Measurements from ENCODE around the gene XKR8.

Gene XKR8

DNA sequence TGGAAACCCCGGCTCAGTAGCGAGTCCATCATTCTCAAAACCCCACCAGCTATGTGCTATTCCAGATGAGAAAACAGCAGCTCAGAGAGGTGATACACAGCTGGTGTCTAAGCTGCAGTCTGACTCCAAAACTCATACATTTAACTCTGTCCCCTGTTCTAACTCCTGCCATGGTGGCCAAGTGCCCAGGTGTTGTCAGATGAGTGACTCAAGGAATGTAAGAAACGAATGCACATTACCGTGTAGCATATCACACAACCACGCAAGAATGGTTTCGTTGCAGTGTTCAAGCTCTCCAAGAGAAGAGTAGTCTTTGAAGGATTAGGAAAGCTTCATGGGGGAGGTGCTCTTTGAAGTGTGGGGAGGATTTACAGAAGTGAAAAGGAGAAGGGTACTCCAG, 4.7 kb upstream of the XKR8 start:
- no peak for DNase-seq (ENCODE audit: low read depth)

DNA sequence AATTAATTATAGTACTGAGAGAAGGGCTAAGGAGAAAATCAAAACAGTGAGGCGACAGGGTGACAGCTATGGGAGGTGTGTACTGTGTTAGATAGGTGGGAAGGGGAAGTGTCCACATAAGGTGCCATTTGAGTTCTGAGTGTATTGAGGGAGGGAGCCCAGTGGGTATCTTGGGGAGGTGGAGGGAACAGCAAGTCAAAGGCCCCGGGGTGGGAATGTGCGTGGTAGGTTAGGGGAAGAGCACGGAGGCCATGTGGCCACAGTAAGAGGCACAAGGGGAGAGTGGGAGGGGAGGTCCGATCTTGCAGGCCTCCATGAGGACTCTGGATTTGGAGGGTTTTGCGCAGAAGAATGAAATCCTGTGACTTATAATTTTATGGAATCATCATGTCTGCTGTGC, 3.0 kb upstream of the XKR8 start:
- DNase-seq (ENCODE audit: low read depth) = no peak

DNA sequence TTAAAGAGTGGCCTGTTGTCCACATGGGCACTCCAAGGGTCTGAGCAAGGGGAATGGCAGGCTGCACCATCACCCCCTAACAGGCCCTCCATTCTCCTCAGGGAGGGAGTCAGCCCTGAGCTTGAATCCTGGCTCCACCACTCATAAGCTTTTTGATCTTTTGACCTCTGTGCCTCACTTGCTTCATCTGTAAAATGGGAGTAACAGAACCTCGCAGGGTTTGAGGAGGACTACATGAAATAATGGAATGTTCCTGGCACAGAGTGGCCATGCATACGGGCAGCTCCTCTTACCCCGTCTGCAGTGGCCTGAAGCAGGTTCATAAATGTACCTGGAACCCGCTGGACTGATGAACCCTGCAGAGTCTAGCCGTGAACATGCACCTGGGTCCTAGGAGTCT, 2.1 kb upstream of the XKR8 start:
- DNase-seq (ENCODE audit: low read depth) = no peak

DNA sequence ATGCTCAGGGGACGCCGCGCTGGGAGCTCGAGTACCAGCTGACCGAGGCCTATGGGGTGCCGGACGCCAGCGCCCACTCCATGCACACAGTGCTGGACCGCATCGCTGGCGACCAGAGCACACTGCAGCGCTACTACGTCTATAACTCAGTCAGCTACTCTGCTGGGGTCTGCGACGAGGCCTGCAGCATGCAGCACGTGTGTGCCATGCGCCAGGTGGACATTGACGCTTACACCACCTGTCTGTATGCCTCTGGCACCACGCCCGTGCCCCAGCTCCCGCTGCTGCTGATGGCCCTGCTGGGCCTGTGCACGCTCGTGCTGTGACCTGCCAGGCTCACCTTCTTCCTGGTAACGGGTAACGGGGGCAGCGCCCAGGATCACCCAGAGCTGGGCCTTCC, 1.3 kb upstream of the XKR8 start:
- DNase-seq (ENCODE audit: low read depth) = no peak

DNA sequence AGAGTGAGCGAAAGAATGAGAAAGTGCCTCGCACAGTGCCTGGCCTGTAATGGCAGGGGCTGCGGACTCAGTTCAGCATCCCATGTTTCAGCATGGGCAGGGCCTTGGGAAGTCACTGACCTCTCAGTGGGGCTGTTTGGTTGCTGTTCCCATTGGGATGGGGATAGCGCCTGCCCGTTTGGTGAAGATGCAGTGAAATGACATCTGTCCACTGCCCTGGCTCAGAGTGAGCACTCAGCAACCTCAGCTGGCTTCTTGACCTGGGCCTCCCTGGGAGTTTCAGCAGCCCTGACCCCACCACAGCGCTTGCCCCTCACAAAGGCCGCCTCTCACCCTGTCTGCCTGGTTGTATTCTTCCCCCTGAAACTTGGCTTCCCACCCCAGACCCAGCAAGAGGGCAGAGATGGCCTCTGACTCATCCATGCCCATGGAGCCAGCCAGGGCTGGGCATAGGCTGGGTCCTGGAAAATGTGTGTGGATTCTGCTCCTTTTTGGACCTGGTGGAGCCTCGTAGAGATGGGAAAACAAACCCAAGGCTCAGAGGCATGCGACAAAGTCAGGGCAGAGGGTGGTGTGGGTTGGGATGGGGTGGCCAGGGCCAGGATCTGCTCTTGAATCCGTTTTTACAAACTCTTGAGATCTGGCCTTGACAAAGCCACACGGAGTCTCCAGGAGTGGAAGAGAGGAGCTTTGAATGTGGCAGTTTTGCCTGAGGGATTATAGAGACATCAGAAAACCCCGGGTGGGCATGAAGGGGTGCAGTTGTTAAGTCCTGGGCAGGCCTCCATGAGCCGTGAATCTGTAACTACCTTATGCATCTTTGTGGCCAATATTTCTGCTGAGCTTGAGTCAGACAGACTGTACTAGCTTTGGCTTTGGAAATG, 1.2 kb downstream of the XKR8 start:
- DNase-seq (ENCODE audit: low read depth) = no peak

DNA sequence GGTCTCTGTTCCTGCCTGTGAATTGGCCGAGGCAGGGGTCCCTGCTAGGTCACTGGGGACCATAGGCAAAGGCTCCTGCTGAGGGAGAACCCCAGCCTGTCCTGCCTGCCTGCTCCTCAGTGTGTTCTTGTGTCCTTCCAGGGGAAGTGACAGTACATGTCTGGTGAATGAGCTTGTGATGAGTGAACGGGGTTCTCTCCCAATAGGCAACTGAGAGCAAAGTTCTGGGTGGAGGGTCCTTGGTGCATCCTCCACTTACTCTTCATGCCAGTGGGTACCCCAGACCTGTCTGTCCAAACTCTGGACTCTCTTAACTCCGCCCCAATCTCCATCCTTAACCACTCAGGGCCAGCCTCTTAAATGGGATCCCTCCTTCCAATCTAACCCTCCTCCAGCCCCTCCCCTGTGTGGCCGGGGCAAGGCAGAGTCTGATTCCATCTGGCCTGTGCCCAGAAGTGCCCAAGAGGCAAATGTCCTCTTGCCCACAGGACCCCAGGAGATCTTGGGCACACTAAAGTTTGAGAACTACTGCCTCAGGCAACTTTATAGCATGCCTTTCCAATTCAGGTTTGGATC, 2.0 kb downstream of the XKR8 start:
- DNase-seq (ENCODE audit: low read depth) = no peak

DNA sequence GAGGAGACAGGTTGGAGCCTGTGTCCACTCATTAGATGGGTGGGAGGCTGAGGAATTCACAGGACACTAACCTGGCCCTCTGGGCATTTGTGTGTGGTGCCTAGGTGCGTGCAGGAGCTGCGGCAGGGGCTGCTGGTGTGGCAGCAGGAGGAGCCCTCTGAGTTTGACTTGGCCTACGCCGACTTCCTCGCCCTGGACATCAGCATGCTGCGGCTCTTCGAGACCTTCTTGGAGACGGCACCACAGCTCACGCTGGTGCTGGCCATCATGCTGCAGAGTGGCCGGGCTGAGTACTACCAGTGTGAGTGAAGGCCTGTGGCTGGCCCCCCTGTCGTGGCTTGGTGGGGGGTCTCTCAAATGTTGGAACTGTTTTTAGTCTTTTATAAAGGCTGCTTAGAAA, 3.6 kb downstream of the XKR8 start:
- no peak for DNase-seq (ENCODE audit: low read depth)

DNA sequence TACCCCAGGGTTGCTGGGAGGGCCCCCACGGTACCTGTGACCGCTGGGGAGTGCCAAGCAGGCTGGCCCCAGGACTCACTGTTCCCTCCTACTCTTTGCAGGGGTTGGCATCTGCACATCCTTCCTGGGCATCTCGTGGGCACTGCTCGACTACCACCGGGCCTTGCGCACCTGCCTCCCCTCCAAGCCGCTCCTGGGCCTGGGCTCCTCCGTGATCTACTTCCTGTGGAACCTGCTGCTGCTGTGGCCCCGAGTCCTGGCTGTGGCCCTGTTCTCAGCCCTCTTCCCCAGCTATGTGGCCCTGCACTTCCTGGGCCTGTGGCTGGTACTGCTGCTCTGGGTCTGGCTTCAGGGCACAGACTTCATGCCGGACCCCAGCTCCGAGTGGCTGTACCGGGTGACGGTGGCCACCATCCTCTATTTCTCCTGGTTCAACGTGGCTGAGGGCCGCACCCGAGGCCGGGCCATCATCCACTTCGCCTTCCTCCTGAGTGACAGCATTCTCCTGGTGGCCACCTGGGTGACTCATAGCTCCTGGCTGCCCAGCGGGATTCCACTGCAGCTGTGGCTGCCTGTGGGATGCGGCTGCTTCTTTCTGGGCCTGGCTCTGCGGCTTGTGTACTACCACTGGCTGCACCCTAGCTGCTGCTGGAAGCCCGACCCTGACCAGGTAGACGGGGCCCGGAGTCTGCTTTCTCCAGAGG, 6.8 kb downstream of the XKR8 start:
- DNase-seq (ENCODE audit: low read depth) = no peak

DNA sequence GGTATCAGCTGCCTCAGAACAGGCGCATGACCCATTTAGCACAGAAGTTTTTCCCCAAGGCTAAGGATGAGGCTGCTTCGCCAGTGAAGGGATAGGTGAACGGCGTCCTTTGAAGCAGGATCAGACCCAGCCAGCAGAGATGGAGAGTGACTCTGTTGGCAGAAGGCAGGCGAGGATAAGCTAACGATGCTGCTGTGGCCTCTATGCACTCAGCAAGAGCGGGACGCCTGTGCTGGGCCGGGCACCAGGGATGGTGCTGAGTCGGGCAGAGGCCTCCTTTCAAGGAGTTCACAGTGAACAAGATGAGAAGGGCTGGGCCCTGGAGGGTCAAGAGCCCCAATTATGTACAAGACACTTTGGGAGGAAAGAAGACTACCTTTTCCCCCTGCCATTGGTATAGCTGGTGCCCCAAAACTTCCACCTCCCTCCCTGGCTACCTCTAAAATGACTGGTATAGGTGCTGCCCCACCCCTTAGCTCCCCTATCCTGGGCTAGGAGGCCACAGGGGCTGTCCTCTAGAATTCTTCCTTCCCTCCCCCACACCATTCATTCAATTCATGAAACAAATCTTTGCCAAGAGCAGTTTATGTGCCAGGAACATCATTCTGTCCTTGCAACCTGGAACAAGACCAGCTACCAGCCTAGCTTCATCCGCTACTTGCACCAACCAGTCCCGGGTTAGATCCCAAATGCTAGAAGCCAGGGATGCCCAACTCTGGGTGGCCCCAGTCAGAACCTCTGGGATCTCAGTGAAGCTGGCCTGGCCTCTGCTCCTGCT, 7.5 kb downstream of the XKR8 start:
- no peak for DNase-seq (ENCODE audit: low read depth)

DNA sequence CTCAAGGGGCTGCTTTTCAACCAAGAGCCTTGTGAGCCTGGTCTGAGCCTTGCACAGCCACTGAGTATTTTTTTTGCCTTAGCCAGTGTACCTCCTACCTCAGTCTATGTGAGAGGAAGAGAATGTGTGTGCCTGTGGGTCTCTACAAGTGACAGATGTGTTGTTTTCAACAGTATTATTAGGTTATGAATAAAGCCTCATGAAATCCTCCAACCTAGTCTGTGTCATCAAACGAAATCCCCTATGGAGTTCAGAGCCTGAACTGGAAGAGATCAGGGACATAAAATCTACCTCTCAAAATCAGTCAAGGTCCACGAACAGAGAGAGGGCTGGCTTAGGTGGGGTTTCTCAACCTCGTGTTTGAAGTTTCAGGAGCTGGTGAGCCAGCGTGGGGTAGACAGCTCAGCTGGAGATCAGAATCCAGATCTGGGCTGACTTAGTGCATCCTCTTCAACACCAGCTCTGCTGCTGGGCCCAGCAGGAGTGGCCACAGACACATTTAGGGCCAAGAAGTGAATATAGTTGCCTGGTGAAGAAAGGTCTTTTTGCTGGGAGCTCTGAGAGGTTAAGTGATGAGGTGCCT, 8.2 kb downstream of the XKR8 start:
- no peak for DNase-seq (ENCODE audit: low read depth)

DNA sequence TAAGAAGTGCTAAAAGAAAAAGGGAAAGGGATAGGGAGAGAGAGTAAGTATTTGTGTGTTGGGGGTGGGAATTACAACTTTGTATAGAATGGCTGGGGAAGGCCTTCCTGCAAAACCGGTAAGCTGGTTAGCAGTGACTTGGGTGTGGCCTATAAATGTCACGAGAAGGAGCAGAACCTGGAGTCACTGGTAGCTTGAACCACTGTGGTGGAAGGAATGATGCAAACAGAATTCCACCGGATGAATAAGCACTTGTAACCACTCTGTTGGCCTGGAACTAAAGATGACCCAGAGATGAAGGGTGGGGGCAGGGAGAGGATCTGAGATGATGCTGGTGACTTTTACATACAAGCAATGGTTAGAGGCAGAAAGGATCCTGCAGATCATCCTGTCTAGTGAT, 8.9 kb downstream of the XKR8 start:
- DNase-seq (ENCODE audit: low read depth) = no peak

DNA sequence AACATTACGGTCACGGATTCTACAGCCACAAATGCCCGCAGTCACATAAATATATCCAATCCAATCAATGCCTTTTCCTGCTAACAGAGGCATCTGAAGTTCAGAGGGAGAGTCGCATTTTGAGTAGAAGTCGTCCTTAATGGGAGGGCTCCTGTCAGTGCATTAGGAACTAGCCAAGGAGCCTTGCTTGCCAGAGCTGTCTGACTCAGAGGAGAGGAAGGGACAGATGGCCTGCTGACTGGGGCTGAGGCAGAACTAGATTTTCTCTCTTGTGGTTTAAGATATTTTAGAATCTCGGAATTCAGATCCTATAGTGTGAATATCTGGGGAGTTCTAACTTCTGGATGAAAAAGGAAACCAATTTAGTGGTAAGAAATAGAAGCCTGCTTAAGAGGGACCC, 10.6 kb downstream of the XKR8 start:
- DNase-seq (ENCODE audit: low read depth) = no peak

DNA sequence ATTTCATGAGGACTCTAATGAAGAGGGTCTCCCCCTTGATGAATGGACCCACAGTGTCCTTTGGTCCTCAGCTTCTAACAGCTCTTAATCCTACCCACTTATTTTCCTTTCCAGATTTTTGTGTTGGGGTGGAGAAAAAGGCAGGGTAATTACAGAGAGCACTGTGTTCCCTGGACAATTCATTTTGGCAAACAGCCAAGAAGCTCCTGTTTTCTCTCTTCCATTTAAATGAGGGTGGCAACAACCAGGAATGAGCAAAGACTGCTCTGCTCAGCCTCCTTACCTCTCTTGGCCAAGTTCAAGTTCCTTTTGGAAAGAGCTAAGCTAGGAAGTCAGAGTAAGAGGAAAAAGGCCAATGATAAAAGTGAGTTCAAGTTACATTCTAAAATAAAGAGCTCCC, 11.9 kb downstream of the XKR8 start:
- no peak for DNase-seq (ENCODE audit: low read depth)

DNA sequence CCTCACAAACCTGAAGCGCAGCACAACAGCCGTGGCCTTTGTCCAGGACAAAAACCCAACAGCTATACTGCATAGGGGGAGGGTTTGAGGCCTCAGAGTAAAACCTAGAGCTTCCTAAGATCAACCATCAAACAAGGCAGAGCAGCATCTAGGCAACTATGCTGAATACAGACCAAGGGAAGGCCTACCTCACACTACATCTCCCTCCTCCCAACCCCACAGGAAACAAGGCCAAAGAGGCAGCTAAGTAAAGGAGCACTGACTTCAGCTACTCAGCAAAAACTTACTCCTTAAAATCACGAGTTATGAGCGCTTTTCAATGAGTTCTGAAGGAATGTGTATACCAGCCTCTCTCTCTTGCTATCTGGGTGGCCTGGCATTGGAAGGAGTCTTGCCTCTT, 12.4 kb downstream of the XKR8 start:
- DNase-seq (ENCODE audit: low read depth) = no peak

DNA sequence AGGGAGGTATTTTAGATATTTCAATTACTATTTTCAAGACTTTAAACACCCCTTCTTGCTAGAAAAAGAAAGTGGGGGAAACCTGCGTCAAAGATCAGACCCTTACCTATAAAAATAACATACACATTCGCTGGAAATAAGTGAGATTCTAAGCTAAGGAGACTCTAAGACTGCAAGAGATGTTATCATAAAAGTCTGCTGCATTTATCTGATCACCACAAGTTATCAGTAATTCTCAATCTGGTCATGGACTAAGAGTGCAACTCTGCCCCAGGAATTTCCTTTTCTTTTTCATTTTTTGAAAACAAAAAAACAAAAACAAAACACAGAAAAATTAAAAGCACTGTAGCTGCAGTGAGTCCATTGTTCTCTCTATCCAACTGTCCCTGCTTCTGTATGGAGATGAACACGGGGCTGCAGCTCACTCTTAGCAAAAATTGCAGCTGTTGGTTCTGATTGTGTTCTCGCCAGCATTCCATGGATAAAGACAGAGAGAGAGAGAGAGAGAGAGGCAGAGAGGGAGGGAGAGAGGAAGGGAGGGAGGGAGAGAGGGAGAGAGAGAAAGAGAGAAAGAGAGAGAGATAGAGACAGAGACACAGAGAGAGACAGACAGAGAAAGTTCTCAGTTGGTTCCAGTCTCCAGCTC, 14.1 kb downstream of the XKR8 start:
- DNase-seq (ENCODE audit: low read depth) = no peak

DNA sequence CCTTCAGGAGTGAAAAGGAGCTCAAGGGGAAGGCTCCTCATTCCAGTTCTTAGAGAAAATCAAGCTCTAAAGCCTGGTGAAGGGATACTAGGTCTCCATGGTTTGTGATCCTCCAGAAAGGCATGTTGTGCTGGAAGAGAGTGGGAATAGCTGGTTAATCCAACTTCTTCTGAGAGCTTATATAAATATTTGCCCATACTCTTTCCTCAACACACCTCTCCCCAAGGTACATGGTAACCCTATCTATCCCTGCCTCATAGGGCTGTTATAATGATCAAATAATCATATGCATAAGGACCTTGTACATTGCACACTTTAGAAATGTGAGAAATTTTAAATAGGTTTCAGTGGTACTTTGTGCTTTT, 14.6 kb downstream of the XKR8 start:
- no peak for DNase-seq (ENCODE audit: low read depth)

DNA sequence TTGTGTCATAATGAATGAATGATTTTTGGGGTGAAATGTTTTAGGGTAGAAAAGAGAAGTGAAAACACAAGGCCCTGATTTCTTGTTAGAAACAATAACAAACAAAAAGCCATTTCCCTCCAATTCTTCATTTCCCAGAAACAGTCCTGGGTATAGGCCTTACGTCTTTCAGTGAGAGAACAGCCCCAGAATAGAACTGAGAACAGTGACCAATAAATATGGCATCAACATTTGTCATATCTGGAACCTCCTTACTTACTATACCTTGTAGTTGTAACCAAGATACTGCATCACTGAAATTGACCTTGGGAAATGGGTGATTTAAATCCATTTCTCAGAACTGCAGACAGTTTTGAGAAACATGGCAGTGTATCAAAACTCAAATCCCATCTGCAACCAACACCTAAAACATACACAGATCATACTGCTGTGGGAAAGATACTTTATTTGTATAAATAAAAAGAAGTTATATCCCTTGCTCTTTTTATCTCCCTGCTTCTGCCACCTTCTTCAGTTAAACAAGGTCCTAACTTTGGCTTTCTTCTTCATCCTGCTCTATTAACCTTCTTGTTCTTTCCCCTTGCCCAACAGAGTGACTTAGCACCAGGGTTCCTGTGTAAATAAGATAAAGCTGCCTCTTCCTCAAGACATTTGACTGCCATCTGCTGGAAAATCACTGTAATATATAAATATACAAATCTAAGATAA, 19.5 kb downstream of the XKR8 start:
- DNase-seq (ENCODE audit: low read depth) = no peak

DNA sequence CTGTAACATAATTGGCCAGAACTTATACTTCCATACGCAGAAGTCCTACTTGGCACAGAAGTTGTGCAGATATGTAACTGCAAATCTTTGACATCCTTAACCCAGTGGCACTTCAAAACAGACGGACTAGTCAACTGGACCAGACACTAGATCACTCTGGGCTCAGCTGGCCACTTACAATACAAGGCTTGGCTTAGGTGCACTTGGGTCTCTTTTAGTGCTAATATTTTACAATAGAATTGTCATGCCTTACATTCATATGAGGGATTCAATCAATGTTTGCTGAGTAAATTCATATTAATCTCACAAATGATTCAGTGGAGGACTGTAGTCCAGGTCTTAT, 20.1 kb downstream of the XKR8 start:
- no peak for DNase-seq (ENCODE audit: low read depth)

DNA sequence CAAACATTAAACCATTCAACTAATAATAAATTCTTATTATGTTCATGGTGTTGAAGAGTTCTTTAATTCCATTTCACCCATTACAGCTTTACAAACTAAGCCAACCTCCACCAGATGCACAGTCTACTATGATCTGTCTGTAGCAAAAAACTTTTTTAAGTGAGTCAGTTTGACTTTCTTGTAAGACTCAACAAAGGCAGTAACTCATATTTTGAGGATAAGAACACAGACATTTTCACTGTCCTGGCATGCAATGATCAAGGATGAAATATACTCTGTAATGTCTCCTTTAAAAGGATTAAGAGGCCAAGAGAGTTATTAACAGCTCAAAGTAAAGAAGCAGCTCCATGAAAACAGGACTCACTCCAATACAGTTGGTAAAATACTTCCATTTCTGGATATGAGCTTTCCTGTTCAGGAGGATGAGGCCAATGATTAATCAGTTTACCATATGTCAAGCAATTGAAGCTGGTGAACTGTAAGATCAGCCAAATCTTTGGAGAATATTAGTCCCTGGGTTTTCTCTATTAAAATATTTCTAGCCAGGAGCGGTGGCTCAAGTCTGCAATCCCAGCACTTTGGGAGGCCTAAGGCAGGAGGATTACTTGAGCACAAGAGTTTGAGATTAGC, 20.6 kb downstream of the XKR8 start:
- DNase-seq (ENCODE audit: low read depth) = no peak

DNA sequence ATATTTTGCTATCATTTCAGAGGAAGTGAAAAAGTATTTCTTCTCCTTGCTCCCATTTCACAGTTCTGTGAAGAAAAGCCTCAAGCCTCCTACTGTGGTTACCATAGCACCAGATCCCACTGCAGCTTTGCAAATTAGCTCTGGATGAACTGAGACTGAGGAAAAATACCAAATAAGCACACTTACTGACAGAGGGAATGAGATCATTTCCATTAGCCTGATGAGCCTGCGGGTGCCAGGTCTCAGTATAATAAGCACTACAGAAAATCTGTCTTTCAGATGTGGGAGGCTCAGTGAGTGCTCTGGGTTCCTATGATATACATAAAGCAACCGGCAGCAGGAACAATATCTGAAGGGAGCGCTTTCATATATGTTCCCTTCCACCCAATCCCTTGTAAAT, 21.4 kb downstream of the XKR8 start:
- DNase-seq (ENCODE audit: low read depth) = no peak
